DOHH2 (cell line): ENCODE results near the gene COL9A3.

ENCODE experiments used
- H3F3A ChIP-seq: fragments of 200-600 bp; sonication (generic), shearing (Covaris generic); 2 replicates; pipeline ENCODE4 v1.6.0; 2016; ENCODE audit warnings: antibody characterized with exemption, mild to moderate bottlenecking; ENCODE audit not compliant: control insufficient read depth, insufficient read depth
- H3K27ac ChIP-seq: fragments of 200-600 bp; sonication (generic); 2 replicates; pipeline ENCODE4 v1.5.1; 2014; ENCODE audit warnings: low read depth, mild to moderate bottlenecking, low read length, moderate library complexity
- H3K27me3 ChIP-seq: fragments of 200-600 bp; sonication (generic); 2 replicates; pipeline ENCODE4 v1.6.1; 2014; ENCODE audit warnings: mild to moderate bottlenecking, low read length, mixed read lengths; ENCODE audit not compliant: control insufficient read depth
- H3K36me3 ChIP-seq: fragments of 200-600 bp; sonication (generic); 2 replicates; pipeline ENCODE4 v1.6.1; 2014; ENCODE audit warnings: mild to moderate bottlenecking, low read length, moderate library complexity, mixed read lengths; ENCODE audit not compliant: control insufficient read depth
- H3K4me1 ChIP-seq: fragments of 200-600 bp; sonication (generic); 2 replicates; pipeline ENCODE4 v1.6.1; 2014; ENCODE audit warnings: mild to moderate bottlenecking, low read length, mixed read lengths; ENCODE audit not compliant: control insufficient read depth
- H3K4me2 ChIP-seq: fragments of 200-600 bp; sonication (generic); 2 replicates; pipeline ENCODE4 v1.6.0; 2014; ENCODE audit warnings: mild to moderate bottlenecking, low read length, moderate library complexity
- H3K4me3 ChIP-seq: fragments of 200-600 bp; sonication (generic); 2 replicates; pipeline ENCODE4 v1.5.1; 2014; ENCODE audit warnings: mild to moderate bottlenecking, low read length, mixed read lengths
- H3K79me2 ChIP-seq: fragments of 200-600 bp; sonication (generic); 2 replicates; pipeline ENCODE4 v1.6.1; 2014; ENCODE audit warnings: mild to moderate bottlenecking, low read length, mixed read lengths; ENCODE audit not compliant: control insufficient read depth
- H3K9me2 ChIP-seq: fragments of 200-600 bp; sonication (generic); replicated peaks from 2 replicates; pipeline ENCODE4 v1.6.1; 2014; ENCODE audit warnings: mild to moderate bottlenecking, low read length, mixed read lengths; ENCODE audit not compliant: control insufficient read depth
- H3K9me3 ChIP-seq: fragments of 200-600 bp; sonication (generic); 2 replicates; pipeline ENCODE4 v1.6.1; 2014; ENCODE audit warnings: antibody characterized with exemption, low read length, mixed read lengths; ENCODE audit not compliant: control insufficient read depth, insufficient read depth
- H4K20me1 ChIP-seq: fragments of 200-600 bp; sonication (generic); 2 replicates; pipeline ENCODE4 v1.6.0; 2014; ENCODE audit warnings: low read depth, mild to moderate bottlenecking, antibody characterized with exemption, low read length, moderate library complexity; ENCODE audit not compliant: control insufficient read depth, insufficient read depth
- CTCF ChIP-seq: fragments of 200-600 bp; sonication (generic); IDR thresholded peaks from one replicate; pipeline ENCODE4 v1.5.1; 2014; ENCODE audit warnings: antibody characterized with exemption, mild to moderate bottlenecking, low read depth, low read length; ENCODE audit not compliant: poor library complexity, severe bottlenecking
- EZH2phosphoT487 ChIP-seq: fragments of 200-600 bp; sonication (generic); IDR thresholded peaks from 2 replicates; pipeline ENCODE4 v1.6.1; 2017; ENCODE audit warnings: borderline replicate concordance, mild to moderate bottlenecking, antibody characterized with exemption, low read length, moderate library complexity, mixed read lengths

Gene COL9A3

GRCh38 chr20:62828511-62829230 is 11.8 kb downstream of the COL9A3 start:
- no peaks in the 10 kb centered on the region for H4K20me1 ChIP-seq
- H3K9me3 ChIP-seq = no peaks in the 10 kb centered on the region
- TF ChIP-seq EZH2phosphoT487 = no peak
- TF ChIP-seq CTCF = no peak
- H3K9me2 ChIP-seq = no peaks in the 10 kb centered on the region
- H3K4me3 ChIP-seq = no peak overlapping the region
- no peaks in the 10 kb centered on the region for H3F3A ChIP-seq
- peaks cover 35% of the 10 kb centered on the region for H3K4me1 ChIP-seq
- H3K4me2 ChIP-seq = no peak overlapping the region
- no peaks in the 10 kb centered on the region for H3K79me2 ChIP-seq
- H3K27ac ChIP-seq = no peak overlapping the region
- no peaks in the 10 kb centered on the region for H3K36me3 ChIP-seq
- peaks cover 5% of the 10 kb centered on the region; the same call in 1 of the 2 replicates for H3K27me3 ChIP-seq

- H3K27ac ChIP-seq = no peak overlapping the region
- H3K4me1 ChIP-seq = peaks cover 32% of the 10 kb centered on the region
- H3K27me3 ChIP-seq = peaks cover 5% of the 10 kb centered on the region; the same call in 1 of the 2 replicates
- TF ChIP-seq EZH2phosphoT487 (no peak), CTCF (no peak)
- no peaks in the 10 kb centered on the region for H3K9me3 ChIP-seq
- no peaks in the 10 kb centered on the region for H3K79me2 ChIP-seq
- no peaks in the 10 kb centered on the region for H3K9me2 ChIP-seq
- H3K4me3 ChIP-seq = no peak overlapping the region
- no peak overlapping the region for H3K4me2 ChIP-seq
- H3K36me3 ChIP-seq = no peaks in the 10 kb centered on the region
- H4K20me1 ChIP-seq = no peaks in the 10 kb centered on the region
- H3F3A ChIP-seq = no peaks in the 10 kb centered on the region
Measured at GRCh38 chr20:62829231-62830230, 12.7 kb downstream of the COL9A3 start.

GRCh38 chr20:62830251-62830650 is 13.4 kb downstream of the COL9A3 start:
- peaks cover 26% of the 10 kb centered on the region for H3K4me1 ChIP-seq
- no peaks in the 10 kb centered on the region for H3F3A ChIP-seq

More at GRCh38 chr20:62830251-62830650, 13.4 kb downstream of the COL9A3 start:
- Histone ChIP-seq H3K9me2 (no peaks in the 10 kb centered on the region), H3K27me3 (peaks cover 4% of the 10 kb centered on the region; the same call in 1 of the 2 replicates), H3K27ac (no peak overlapping the region), H3K4me3 (no peak overlapping the region), H4K20me1 (no peaks in the 10 kb centered on the region), H3K9me3 (no peaks in the 10 kb centered on the region), H3K4me2 (no peak overlapping the region), H3K79me2 (no peaks in the 10 kb centered on the region), H3K36me3 (no peaks in the 10 kb centered on the region)
- TF ChIP-seq EZH2phosphoT487 = no peak
- TF ChIP-seq CTCF = no peak
